GM10266 (cell line): Measurements from ENCODE around the gene LAMA3.

Source experiments
- DNase-seq: peaks from one replicate; pipeline ENCODE4 v3.0.0; 2012; ENCODE audit errors: extremely low spot score
- TF ChIP-seq, protein P1 (sequence below): IDR thresholded peaks from 2 replicates; pipeline ENCODE4 v1.5.1; 2012; ENCODE audit warnings: mild to moderate bottlenecking, low read depth; ENCODE audit not compliant: control insufficient read depth, insufficient read depth; ENCODE audit errors: missing control alignments

The LAMA3 gene

GRCh38 chr18:23889907-23890306 is 200.7 kb downstream of the LAMA3 start:
- TF ChIP-seq, protein P1, sequence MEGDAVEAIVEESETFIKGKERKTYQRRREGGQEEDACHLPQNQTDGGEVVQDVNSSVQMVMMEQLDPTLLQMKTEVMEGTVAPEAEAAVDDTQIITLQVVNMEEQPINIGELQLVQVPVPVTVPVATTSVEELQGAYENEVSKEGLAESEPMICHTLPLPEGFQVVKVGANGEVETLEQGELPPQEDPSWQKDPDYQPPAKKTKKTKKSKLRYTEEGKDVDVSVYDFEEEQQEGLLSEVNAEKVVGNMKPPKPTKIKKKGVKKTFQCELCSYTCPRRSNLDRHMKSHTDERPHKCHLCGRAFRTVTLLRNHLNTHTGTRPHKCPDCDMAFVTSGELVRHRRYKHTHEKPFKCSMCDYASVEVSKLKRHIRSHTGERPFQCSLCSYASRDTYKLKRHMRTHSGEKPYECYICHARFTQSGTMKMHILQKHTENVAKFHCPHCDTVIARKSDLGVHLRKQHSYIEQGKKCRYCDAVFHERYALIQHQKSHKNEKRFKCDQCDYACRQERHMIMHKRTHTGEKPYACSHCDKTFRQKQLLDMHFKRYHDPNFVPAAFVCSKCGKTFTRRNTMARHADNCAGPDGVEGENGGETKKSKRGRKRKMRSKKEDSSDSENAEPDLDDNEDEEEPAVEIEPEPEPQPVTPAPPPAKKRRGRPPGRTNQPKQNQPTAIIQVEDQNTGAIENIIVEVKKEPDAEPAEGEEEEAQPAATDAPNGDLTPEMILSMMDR = no peak
- DNase-seq = no peak

- TF ChIP-seq, protein P1 = no peak
- no peak for DNase-seq
Observed at GRCh38 chr18:23890589-23890988, 201.3 kb downstream of the LAMA3 start.

- TF ChIP-seq, protein P1 = no peak
- DNase-seq = no peak
Observed at GRCh38 chr18:23893653-23894052, 204.4 kb downstream of the LAMA3 start.

DNA sequence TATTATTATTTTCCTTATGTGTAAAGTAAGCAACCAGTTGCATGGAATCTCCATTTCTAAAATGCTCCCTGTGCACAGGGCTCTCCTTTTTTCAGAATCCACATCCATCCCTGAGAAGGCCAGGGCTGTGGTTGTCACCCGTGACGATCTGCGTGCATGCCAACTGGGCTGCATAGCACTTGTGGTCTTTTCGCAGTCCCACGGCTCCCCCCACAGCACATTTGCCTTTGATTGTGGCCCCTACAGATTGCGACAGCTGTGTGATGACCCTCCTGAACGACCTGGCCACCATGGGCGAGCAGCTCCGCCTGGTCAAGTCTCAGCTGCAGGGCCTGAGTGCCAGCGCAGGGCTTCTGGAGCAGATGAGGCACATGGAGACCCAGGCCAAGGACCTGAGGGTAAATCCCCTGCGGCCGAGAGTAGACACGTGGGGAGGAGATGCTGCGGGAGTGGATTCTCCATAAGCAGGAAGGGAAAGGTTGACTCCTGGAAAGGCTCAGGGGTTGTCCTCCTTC is 205.5 kb downstream of the LAMA3 start:
- no peak for DNase-seq
- TF ChIP-seq, protein P1 = no peak

DNA sequence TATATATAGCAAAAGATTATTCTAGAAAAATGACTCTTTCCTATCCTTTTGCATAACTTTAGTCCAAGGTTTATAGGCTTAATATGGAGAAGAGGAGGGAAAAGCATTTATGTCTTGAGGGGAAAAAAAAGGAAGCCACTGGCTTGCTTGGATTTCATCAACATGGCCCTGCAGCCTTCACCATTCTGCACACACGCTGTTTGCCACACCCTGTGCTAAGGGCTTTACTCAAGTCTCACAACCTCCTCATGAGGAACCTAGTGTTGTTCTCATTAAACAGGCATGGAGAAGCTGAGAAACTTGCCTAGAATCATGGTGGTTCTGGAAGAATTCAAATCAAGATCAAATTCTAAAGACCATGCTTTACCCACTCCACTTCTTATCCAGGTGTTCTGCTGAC is 208.0 kb downstream of the LAMA3 start:
- TF ChIP-seq, protein P1 = no peak
- DNase-seq = no peak

DNA sequence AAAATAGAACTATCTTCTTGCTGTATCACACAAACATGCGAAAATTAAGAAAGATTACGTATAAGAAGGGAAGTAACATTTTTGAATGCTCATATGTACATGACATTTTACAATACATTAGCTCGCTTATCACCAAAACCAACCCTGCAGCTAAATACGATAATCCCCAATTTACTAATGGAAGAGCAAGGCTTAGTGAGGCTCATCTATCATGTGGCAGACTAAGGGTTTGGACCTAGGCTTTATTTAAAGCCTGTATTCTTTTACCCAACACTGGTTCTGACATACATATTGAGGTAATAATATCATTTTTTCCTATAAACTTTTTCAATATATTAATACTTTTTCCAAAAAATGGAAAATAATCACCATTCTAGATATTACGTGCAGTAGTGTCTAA is 208.5 kb downstream of the LAMA3 start:
- no peak for DNase-seq
- TF ChIP-seq, protein P1 = no peak

- TF ChIP-seq, protein P1 = no peak
- no peak for DNase-seq
Observed at GRCh38 chr18:23900994-23901393, 211.7 kb downstream of the LAMA3 start.
